Astrocyte (in vitro differentiated cells and primary cell): ENCODE results near the gene PRKAR2A. TPM values are rescaled to one million over a fixed set of nuclear protein-coding genes. Genes with fewer than 3 reads are reported as not detected.
A peak's percentile ranks its signal among the peaks of the same experiment; 100 is the strongest.

ENCODE experiments used
- DNase-seq: peaks from one replicate; pipeline ENCODE4 v3.0.0-alpha.2; 2010; ENCODE audit warnings: low read depth
- FAIRE-seq: peaks from 2 replicates; lab custom pipeline; 2011; peaks lifted over from hg19 to GRCh38; lab: Jason Lieb, UNC
- H2AFZ ChIP-seq: 2 replicates; pipeline ENCODE4 v1.6.0; 2012; ENCODE audit warnings: low read depth, low read length, inconsistent platforms
- H3K27ac ChIP-seq: 2 replicates; pipeline ENCODE4 v1.5.1; 2011; ENCODE audit warnings: low read depth, low read length, inconsistent platforms
- H3K27me3 ChIP-seq: 2 replicates; pipeline ENCODE4 v1.6.0; 2011; ENCODE audit warnings: low read length, inconsistent platforms; ENCODE audit not compliant: insufficient read depth
- H3K36me3 ChIP-seq: 2 replicates; pipeline ENCODE4 v1.5.1; 2011; ENCODE audit warnings: low read length, inconsistent platforms; ENCODE audit not compliant: insufficient read depth
- H3K4me1 ChIP-seq: 2 replicates; pipeline ENCODE4 v1.5.1; 2011; ENCODE audit warnings: low read length, inconsistent platforms; ENCODE audit not compliant: insufficient read depth
- H3K4me2 ChIP-seq: 2 replicates; pipeline ENCODE4 v1.6.0; 2012; ENCODE audit warnings: low read length, inconsistent platforms
- H3K4me3 ChIP-seq: 2 replicates; pipeline ENCODE4 v1.5.1; 2011; ENCODE audit warnings: low read depth, mild to moderate bottlenecking, low read length, inconsistent platforms; ENCODE audit not compliant: insufficient read depth
- H3K79me2 ChIP-seq: 2 replicates; pipeline ENCODE4 v1.6.0; 2012; ENCODE audit warnings: mild to moderate bottlenecking, low read length, inconsistent platforms; ENCODE audit not compliant: insufficient read depth
- H3K9ac ChIP-seq: 2 replicates; pipeline ENCODE4 v1.6.0; 2012; ENCODE audit warnings: mild to moderate bottlenecking, low read length, inconsistent platforms
- H3K9me3 ChIP-seq: 2 replicates; pipeline ENCODE4 v1.5.1; 2012; ENCODE audit warnings: low read depth, mild to moderate bottlenecking, low read length, inconsistent platforms; ENCODE audit not compliant: insufficient read depth
- H4K20me1 ChIP-seq: 2 replicates; pipeline ENCODE4 v1.6.0; 2012; ENCODE audit warnings: low read length, inconsistent platforms; ENCODE audit not compliant: insufficient read depth
- H3K27ac Mint-ChIP-seq: one replicate; pipeline ENCODE4 v1.8.0; 2021; ENCODE audit warnings: mild to moderate bottlenecking, mixed read lengths; ENCODE audit not compliant: unreplicated experiment
- H3K27me3 Mint-ChIP-seq: one replicate; pipeline ENCODE4 v1.8.0; 2021; ENCODE audit warnings: low read depth, mixed read lengths; ENCODE audit not compliant: unreplicated experiment
- H3K36me3 Mint-ChIP-seq: one replicate; pipeline ENCODE4 v1.8.0; 2021; ENCODE audit warnings: low read depth, mixed read lengths; ENCODE audit not compliant: unreplicated experiment
- H3K4me1 Mint-ChIP-seq: one replicate; pipeline ENCODE4 v1.8.0; 2021; ENCODE audit warnings: low read depth, mixed read lengths; ENCODE audit not compliant: unreplicated experiment
- H3K4me3 Mint-ChIP-seq: one replicate; pipeline ENCODE4 v1.8.0; 2021; ENCODE audit warnings: mild to moderate bottlenecking, moderate library complexity, mixed read lengths; ENCODE audit not compliant: unreplicated experiment
- H3K9me3 Mint-ChIP-seq: one replicate; pipeline ENCODE4 v1.8.0; 2021; ENCODE audit warnings: mild to moderate bottlenecking, mixed read lengths; ENCODE audit not compliant: unreplicated experiment
- EZH2 ChIP-seq: IDR thresholded peaks from 2 replicates; pipeline ENCODE4 v1.6.1; 2012; ENCODE audit warnings: mild to moderate bottlenecking, low read length, inconsistent platforms; ENCODE audit not compliant: insufficient read depth
- total RNA-seq: library from RNA; stranded (reverse); gene quantifications from 2 replicates; pipeline ENCODE4 v1.2.1, GENCODE V29; 2021
- TF ChIP-seq, protein P1 (sequence below): IDR thresholded peaks from 2 replicates; pipeline ENCODE4 v1.5.1; 2011; ENCODE audit warnings: low read depth, mild to moderate bottlenecking, inconsistent platforms, low read length, moderate library complexity; ENCODE audit not compliant: insufficient read depth

The PRKAR2A gene
- total RNA-seq, 1 donor from 2014 or later: 52.5 TPM

DNA sequence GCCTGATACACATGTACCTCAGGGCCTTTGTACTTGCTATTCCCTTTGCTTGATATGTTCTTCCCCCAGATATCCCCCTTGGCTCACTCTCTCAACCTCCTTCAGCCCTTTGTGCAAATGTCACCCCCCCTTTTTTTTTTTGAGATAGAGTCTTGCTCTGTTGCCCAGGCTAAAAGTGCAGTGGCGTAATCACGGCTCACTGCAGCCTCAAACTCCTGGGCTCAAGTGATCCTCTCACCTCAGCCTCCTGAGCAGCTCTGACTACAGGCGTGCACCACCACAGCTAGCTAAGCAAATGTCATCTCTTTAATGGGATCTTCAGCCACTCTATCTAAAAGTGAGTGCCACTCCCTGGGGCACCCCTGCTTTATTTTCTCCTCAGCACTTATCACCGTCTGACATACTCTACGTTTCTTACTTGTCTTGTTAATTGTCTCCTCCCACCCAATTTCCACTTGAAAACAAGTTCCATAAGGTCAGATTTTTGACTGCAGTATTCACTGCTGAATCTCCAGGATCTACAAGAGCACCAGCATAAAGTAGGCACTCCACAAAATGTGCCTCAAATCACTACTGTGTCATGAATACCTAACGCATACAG lies 145.3 kb downstream of the PRKAR2A start:
- no peak for FAIRE-seq
- H3K79me2 ChIP-seq: peaks cover 98% of the 10 kb centered on the region
- H3K27ac ChIP-seq: no peak overlapping the region
- TF ChIP-seq, protein P1, sequence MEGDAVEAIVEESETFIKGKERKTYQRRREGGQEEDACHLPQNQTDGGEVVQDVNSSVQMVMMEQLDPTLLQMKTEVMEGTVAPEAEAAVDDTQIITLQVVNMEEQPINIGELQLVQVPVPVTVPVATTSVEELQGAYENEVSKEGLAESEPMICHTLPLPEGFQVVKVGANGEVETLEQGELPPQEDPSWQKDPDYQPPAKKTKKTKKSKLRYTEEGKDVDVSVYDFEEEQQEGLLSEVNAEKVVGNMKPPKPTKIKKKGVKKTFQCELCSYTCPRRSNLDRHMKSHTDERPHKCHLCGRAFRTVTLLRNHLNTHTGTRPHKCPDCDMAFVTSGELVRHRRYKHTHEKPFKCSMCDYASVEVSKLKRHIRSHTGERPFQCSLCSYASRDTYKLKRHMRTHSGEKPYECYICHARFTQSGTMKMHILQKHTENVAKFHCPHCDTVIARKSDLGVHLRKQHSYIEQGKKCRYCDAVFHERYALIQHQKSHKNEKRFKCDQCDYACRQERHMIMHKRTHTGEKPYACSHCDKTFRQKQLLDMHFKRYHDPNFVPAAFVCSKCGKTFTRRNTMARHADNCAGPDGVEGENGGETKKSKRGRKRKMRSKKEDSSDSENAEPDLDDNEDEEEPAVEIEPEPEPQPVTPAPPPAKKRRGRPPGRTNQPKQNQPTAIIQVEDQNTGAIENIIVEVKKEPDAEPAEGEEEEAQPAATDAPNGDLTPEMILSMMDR: no peak
- TF ChIP-seq EZH2: no peak
- no peaks in the 10 kb centered on the region for H3K9me3 ChIP-seq
- H3K27me3 ChIP-seq: no peaks in the 10 kb centered on the region
- no peak overlapping the region for H3K9ac ChIP-seq
- Mint-ChIP-seq H3K27me3 (no peaks in the 10 kb centered on the region), H3K27ac (no peak overlapping the region), H3K36me3 (peaks cover 16% of the 10 kb centered on the region), H3K4me3 (peak overlapping the region; percentile 12), H3K4me1 (peaks cover 10% of the 10 kb centered on the region), H3K9me3 (no peaks in the 10 kb centered on the region)
- no peak overlapping the region for H3K4me3 ChIP-seq
- H3K4me1 ChIP-seq: peaks cover 11% of the 10 kb centered on the region
- H3K36me3 ChIP-seq: peaks cover 23% of the 10 kb centered on the region
- H4K20me1 ChIP-seq: peaks cover 98% of the 10 kb centered on the region
- no peak for DNase-seq
- no peak overlapping the region for H2AFZ ChIP-seq
- no peak overlapping the region for H3K4me2 ChIP-seq

DNA sequence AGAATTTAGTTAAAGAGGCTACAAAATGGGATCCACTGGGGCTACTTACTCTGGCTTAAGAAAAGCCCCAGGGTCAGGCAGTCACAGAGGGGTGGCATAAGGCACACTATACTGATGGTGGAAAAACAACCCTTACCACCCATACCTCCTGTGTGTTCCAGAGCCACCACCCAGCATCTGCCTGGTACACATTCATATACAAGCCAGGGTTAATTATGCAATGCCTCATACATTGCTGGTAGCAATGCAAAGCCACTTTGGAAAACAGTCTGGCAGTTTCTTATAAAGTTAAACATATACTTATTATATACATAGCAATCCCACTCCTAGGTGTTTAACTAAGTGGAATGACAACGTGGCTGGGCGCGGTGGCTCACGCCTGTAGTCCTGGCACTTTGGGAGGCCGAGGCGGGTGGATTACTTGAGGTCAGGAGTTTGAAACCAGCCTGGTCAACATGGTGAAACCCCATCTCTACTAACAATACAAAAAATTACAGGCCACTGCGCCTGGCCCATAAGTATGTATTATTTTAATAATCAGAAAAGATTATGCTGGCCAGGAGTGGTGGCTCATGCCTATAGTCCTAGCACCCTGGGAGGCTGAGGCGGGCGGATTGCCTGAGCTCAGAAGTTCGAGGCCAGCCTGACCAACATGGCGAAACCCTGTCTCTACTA lies 146.8 kb downstream of the PRKAR2A start:
- no peak for FAIRE-seq
- H3K9me3 ChIP-seq: no peaks in the 10 kb centered on the region
- no peaks in the 10 kb centered on the region for H3K27me3 Mint-ChIP-seq
- peaks cover 14% of the 10 kb centered on the region for H3K36me3 ChIP-seq
- peaks cover 95% of the 10 kb centered on the region for H4K20me1 ChIP-seq
- no peak overlapping the region for H3K4me2 ChIP-seq
- no peak overlapping the region for H3K4me3 ChIP-seq
- H3K4me1 ChIP-seq: peaks cover 16% of the 10 kb centered on the region
- H3K9ac ChIP-seq: no peak overlapping the region
- H3K27ac Mint-ChIP-seq: no peak overlapping the region
- H3K9me3 Mint-ChIP-seq: no peaks in the 10 kb centered on the region
- peaks cover 97% of the 10 kb centered on the region for H3K79me2 ChIP-seq
- no peak overlapping the region for H2AFZ ChIP-seq
- no peak overlapping the region for H3K4me3 Mint-ChIP-seq
- H3K36me3 Mint-ChIP-seq: peaks cover 20% of the 10 kb centered on the region
- no peaks in the 10 kb centered on the region for H3K27me3 ChIP-seq
- no peak overlapping the region for H3K27ac ChIP-seq
- no peak for DNase-seq
- H3K4me1 Mint-ChIP-seq: peaks cover 14% of the 10 kb centered on the region
- no peak for TF ChIP-seq EZH2
- TF ChIP-seq, protein P1: no peak

DNA sequence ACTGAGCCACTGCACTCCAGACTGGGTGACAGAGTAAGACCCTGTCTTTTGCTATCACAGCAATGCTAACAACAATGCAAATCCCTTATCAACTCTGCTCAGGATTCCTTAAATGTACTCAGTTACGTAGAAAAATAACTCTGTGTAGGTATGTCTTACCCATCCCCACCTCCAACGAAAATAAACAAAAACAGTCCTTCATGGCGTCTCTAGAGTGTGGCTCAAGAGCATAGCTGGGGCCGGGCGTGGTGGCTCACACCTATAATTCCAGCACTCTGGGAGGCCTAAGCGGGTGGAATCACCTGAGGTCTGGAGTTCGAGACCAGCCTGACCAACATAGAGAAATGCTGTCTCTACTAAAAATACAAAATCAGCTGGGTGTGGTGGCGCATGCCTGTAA lies 148.8 kb downstream of the PRKAR2A start:
- H3K27me3 Mint-ChIP-seq: no peaks in the 10 kb centered on the region
- Histone ChIP-seq H3K9ac (no peak overlapping the region), H2AFZ (no peak overlapping the region), H3K79me2 (peaks cover 91% of the 10 kb centered on the region), H3K27me3 (no peaks in the 10 kb centered on the region), H3K36me3 (peaks cover 11% of the 10 kb centered on the region), H3K4me2 (no peak overlapping the region), H3K4me3 (no peak overlapping the region), H3K27ac (no peak overlapping the region), H3K9me3 (no peaks in the 10 kb centered on the region), H4K20me1 (peaks cover 94% of the 10 kb centered on the region), H3K4me1 (peaks cover 34% of the 10 kb centered on the region)
- no peaks in the 10 kb centered on the region for H3K9me3 Mint-ChIP-seq
- DNase-seq: no peak
- no peak for TF ChIP-seq EZH2
- TF ChIP-seq, protein P1: no peak
- H3K36me3 Mint-ChIP-seq: peaks cover 16% of the 10 kb centered on the region
- peaks cover 27% of the 10 kb centered on the region for H3K4me1 Mint-ChIP-seq
- H3K27ac Mint-ChIP-seq: peak overlapping the region; percentile 34
- no peak overlapping the region for H3K4me3 Mint-ChIP-seq
- FAIRE-seq: no peak
